Cardiac fibroblast (primary cell): ENCODE data around the gene ENTPD2.

ENCODE experiments used
- DNase-seq, 2 donors: peaks; one replicate each; pipeline versions ENCODE4 v3.0.0 to v3.0.0-alpha.2; 2010; ENCODE audit warnings: low read depth in 2 of 2
- H3K4me3 ChIP-seq, 2 donors: replicated peaks in 1 of 2; 1 replicate in 1 of 2; 2 replicates in 1 of 2; pipeline ENCODE4 v1.5.1; 2011; ENCODE audit warnings: low read depth in 2 of 2, low read length in 2 of 2, mild to moderate bottlenecking in 2 of 2, moderate library complexity in 1 of 2
- TF ChIP-seq, protein P1 (sequence below): IDR thresholded peaks from one replicate; pipeline ENCODE4 v1.5.1; 2011; ENCODE audit warnings: low read depth, mild to moderate bottlenecking, low read length, inconsistent platforms

Gene ENTPD2

GRCh38 chr9:137013571-137013940, 40.3 kb downstream of the ENTPD2 start:
- TF ChIP-seq, protein P1, sequence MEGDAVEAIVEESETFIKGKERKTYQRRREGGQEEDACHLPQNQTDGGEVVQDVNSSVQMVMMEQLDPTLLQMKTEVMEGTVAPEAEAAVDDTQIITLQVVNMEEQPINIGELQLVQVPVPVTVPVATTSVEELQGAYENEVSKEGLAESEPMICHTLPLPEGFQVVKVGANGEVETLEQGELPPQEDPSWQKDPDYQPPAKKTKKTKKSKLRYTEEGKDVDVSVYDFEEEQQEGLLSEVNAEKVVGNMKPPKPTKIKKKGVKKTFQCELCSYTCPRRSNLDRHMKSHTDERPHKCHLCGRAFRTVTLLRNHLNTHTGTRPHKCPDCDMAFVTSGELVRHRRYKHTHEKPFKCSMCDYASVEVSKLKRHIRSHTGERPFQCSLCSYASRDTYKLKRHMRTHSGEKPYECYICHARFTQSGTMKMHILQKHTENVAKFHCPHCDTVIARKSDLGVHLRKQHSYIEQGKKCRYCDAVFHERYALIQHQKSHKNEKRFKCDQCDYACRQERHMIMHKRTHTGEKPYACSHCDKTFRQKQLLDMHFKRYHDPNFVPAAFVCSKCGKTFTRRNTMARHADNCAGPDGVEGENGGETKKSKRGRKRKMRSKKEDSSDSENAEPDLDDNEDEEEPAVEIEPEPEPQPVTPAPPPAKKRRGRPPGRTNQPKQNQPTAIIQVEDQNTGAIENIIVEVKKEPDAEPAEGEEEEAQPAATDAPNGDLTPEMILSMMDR, result no peak
- no peak for DNase-seq
- H3K4me3 ChIP-seq, result no peak overlapping the region

DNA sequence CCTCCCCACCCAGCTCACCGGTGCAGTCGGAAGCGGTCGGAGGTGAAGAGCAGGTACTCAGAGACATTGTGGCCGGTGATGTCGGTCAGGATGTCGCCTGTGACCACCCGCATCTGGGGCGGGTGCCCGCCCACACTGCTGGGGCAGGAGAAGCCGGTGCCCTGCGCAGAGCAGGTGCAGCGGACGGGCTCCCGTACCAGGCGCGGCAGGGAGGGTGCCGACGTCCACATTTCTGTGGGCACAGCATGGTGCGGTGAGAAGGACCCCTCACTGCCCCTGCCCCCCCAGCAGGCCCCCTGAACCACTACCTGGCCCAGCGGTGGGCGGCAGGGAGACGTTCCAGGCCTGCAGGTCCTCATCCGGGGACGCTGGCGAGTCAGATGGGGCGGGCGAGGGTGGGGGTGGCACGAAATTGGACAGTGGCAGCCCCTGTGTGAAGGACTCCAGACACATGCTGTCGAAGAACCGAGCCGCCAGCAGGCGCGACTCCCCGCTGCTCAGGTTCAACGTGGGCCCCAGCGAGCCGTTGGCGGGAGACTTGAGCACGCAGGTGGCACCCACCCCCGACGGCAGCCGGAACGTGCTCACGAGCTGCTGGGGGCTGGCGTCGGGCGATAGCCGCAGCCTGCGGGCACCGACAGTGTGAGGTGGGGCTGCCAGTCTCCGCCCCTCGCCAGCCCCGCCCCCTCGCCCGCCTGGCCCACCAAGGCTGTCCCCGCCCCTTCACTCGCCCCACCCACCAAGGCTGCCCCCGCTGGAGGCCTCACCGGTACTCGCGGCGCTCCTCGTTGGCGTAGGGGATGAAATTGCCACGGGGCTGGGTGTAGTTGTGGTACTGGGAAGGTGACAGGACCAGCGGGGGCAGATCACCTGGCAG, 40.9 kb downstream of the ENTPD2 start:
- TF ChIP-seq, protein P1, result no peak
- no peak overlapping the region for H3K4me3 ChIP-seq
- DNase-seq, result no peak

DNA sequence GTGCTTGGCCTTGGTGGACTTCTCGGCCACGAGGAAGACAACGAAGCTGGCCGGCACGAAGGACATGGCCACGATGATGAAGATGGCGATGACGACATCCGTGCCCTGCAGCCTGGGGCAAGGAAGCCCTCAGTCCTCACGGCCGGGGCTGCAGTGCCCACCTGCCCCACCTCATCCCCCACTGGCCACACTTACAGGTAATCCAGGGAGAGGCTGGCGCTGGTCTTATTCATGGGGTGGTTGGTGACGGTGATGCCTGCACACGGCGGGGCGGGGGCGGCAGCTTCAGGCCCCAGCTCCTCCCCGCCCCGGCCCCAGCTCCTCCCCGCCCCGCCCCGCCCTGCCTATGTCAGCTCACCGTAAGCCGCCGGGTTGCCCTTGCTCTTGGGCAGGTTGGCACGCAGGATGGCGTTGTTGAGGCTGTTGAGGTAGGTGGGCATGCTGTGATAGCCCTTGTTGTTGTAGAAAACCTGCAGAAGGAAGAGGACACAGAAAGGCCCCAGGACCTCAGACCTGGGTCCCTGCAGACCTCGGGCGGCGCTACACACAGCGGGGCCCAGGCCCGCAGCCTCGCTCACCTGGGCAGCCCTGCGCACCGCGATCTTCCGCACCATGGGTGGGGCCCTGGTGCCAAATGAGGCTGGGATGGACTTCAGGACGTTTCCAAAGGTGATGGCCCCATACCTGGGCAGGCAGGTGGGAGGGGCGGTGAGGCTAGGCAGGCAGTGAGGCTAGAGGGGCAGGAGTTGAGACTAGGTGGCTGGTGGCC, 41.8 kb downstream of the ENTPD2 start:
- no peak overlapping the region for H3K4me3 ChIP-seq
- no peak for DNase-seq

DNA sequence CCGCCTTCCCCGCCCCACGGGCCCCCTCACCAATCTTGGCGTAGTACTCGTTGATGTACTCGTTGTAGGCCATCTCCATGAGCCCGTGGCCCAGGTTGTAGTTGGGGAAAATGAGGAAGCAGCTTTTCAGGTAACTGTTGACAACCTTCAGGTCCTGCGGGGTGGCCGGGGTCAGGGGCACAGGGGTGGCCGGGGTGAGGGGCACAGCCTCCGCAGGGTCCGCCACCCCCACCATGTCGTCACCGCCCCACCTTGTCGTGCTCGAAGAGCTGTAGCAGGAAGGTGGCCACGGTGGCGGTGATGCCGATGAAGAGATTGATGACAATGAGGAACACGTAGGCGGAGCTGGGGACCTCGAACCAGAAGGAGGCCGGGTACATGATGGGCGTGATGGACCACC, 42.7 kb downstream of the ENTPD2 start:
- TF ChIP-seq, protein P1, result no peak
- no peak overlapping the region for H3K4me3 ChIP-seq
- no peak for DNase-seq

More for the DNA sequence above, 41.8 kb downstream of the ENTPD2 start:
- TF ChIP-seq, protein P1, result no peak

DNA sequence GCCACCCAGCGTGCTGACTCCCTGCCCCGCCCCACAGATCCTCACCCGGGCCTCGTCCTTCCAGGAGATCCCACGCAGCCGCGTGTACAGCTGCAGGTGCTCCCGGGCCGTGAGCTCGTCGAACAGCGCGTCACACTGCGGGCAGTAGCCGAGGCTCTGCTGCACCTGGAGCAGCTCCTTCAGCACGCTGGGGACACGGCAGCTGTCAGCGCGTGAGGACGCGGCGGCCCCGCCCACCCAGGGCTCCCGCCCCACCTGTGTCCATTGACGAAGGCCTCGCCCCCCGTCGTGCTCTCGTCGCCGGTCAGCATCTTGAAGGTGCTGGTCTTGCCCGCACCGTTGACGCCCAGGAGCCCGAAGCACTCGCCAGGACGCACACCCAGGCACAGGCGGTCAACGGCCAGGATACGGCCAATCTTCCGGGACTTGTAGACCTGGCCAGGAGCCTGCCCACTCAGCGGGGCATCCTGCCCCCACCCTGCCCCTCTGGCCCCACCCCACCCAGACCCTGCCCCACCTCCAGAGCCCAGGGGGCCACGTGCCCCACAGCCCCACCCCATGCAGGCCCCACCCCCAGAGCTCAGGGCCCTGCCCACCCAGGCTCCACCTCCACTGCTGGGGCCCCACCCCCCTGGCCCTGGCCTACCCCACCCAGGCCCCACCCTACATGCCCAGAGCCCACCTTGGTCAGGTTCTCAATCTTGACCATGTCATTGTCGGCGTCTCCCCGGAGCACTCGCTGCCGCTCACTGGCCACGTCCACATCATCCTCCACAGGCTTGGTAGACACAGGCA, 43.7 kb downstream of the ENTPD2 start:
- H3K4me3 ChIP-seq, result no peak overlapping the region
- TF ChIP-seq, protein P1, result no peak
- no peak for DNase-seq

DNA sequence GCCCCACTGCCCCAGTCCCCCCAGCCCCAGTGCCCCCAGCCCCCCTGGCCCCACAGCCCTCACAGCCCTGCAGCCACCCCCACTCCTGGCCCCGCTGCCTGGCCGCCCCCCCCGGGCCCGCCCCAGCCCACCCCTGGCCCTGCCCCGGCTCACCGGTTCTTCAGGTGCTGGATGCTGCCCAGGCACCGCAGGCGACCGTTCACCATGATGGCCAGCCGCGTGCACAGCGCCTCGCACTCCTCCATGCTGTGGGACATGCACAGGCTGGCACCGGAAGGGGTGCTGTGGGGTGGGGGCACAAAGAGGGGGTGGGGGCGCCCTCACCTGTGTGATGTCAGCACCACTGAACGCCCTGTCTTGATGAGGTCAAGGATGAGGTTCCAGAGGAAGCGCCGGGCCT, 44.6 kb downstream of the ENTPD2 start:
- H3K4me3 ChIP-seq, result no peak overlapping the region
- TF ChIP-seq, protein P1, result no peak
- DNase-seq, result no peak
